ENCODE results near the gene COG5.

The COG5 gene

GRCh38 chr7:107268594-107268993 is 295.1 kb downstream of the COG5 start:
- no peak for TF ChIP-seq CTCF (IDR thresholded peaks at IDR 0.05; ENCODE audit: extremely low read depth, insufficient read depth, missing control alignments)
- no peak for DNase-seq (ENCODE audit: low spot score)
- in situ Hi-C loops (cut with MboI; ENCODE audit: low pct_unique_long_range_greater_than_20kb, low sequenced_read_pairs, unreplicated experiment) = no loop called here

- no peak for DNase-seq (ENCODE audit: low spot score)
- no peak for TF ChIP-seq CTCF (IDR thresholded peaks at IDR 0.05; ENCODE audit: extremely low read depth, insufficient read depth, missing control alignments)
- in situ Hi-C loops (cut with MboI; ENCODE audit: low pct_unique_long_range_greater_than_20kb, low sequenced_read_pairs, unreplicated experiment) = no loop called here
These were observed 296.6 kb downstream of the COG5 start for GRCh38 chr7:107267138-107267537.

- DNase-seq (ENCODE audit: low spot score) = no peak
- in situ Hi-C loops (cut with MboI; ENCODE audit: low pct_unique_long_range_greater_than_20kb, low sequenced_read_pairs, unreplicated experiment) = no loop called here
- no peak for TF ChIP-seq CTCF (IDR thresholded peaks at IDR 0.05; ENCODE audit: extremely low read depth, insufficient read depth, missing control alignments)
These were observed 299.0 kb downstream of the COG5 start for GRCh38 chr7:107264723-107265122.

- no peak for TF ChIP-seq CTCF (IDR thresholded peaks at IDR 0.05; ENCODE audit: extremely low read depth, insufficient read depth, missing control alignments)
- in situ Hi-C loops (cut with MboI; ENCODE audit: low pct_unique_long_range_greater_than_20kb, low sequenced_read_pairs, unreplicated experiment) = no loop called here
- no peak for DNase-seq (ENCODE audit: low spot score)
These were observed 300.9 kb downstream of the COG5 start for GRCh38 chr7:107262857-107263256.

- in situ Hi-C loops (cut with MboI; ENCODE audit: low pct_unique_long_range_greater_than_20kb, low sequenced_read_pairs, unreplicated experiment) = no loop called here
- DNase-seq (ENCODE audit: low spot score) = no peak
- no peak for TF ChIP-seq CTCF (IDR thresholded peaks at IDR 0.05; ENCODE audit: extremely low read depth, insufficient read depth, missing control alignments)
These were observed 305.0 kb downstream of the COG5 start for GRCh38 chr7:107258737-107259136.

GRCh38 chr7:107255602-107256001 is 308.1 kb downstream of the COG5 start:
- in situ Hi-C loops (cut with MboI; ENCODE audit: low pct_unique_long_range_greater_than_20kb, low sequenced_read_pairs, unreplicated experiment) = no loop called here
- DNase-seq (ENCODE audit: low spot score) = no peak
- no peak for TF ChIP-seq CTCF (IDR thresholded peaks at IDR 0.05; ENCODE audit: extremely low read depth, insufficient read depth, missing control alignments)

GRCh38 chr7:107254398-107254985 is 309.2 kb downstream of the COG5 start:
- TF ChIP-seq CTCF (IDR thresholded peaks at IDR 0.05; ENCODE audit: extremely low read depth, insufficient read depth, missing control alignments) = no peak
- no peak for DNase-seq (ENCODE audit: low spot score)
- in situ Hi-C loops (cut with MboI; ENCODE audit: low pct_unique_long_range_greater_than_20kb, low sequenced_read_pairs, unreplicated experiment) = no loop called here

Data from GM13977 (cell line).